GM18526 (cell line): Measurements from ENCODE around the gene CFAP68.

Source experiments
- POLR2A ChIP-seq: IDR thresholded peaks from 3 replicates; pipeline ENCODE4 v1.6.1; 2011; ENCODE audit not compliant: insufficient read length; ENCODE audit errors: extremely low read depth

Gene CFAP68

GRCh38 chr11:111849631-111850030 lies 29.7 kb upstream of the CFAP68 start:
- no peak for TF ChIP-seq POLR2A

- TF ChIP-seq POLR2A = no peak
Observed at GRCh38 chr11:111851067-111851466, 28.3 kb upstream of the CFAP68 start.

- no peak for TF ChIP-seq POLR2A
Observed at GRCh38 chr11:111851636-111852035, 27.7 kb upstream of the CFAP68 start.

DNA sequence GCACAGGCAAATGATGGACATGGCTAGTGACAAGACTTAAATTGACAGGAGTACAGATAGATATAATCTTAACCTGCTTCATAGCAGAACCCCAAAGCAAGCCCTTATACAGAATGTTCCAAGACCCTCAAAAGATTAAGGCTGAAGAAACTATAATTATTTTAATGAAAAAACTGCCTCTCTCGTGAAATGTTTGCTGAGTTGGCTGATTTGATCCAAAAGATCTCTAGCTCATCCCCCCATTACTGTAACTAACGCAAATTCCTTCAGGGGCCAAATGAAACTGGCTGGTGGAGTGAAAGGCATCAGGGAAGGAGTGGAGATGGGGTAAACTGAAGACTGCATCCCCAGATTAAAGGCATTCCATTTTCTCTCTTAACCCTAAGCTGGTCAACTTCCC lies 27.2 kb upstream of the CFAP68 start:
- TF ChIP-seq POLR2A = no peak

DNA sequence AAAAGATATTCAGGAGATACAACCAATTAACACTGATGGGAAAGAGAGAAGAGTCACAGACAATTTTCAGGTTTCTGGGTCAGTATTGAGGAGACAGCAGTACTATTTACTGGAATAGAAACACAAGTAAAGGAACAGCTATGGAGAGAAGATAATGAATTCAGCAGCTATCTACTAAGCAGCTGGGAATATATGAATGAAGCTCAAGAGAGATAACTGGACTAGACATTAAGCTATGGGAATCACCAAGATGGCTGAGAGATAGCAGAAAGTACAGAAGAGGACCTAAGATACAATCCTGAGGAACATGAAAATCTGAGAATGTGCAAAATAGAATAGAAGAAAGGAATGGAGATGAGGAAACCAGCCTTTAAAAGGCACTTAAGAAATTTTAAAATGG lies 23.8 kb upstream of the CFAP68 start:
- TF ChIP-seq POLR2A = no peak

DNA sequence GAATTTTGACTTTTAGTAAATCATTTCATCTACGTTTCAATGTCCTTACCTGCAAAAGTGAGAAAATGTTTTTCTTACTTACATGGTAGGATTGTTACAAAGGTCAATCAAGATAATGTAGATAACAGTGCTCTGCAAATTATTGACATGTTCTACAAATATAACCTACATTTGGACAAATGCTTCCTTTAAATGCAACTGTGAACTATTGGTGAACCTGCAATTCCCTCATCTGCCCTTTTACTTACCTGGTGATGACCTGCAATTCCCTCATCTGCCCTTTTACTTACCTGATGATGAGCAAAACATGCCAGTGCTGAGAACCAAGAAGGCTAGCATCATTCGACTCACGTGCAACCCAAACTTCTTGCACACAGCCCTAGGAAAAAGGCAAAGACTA lies 19.1 kb upstream of the CFAP68 start:
- TF ChIP-seq POLR2A = no peak

- TF ChIP-seq POLR2A = no peak
Observed at GRCh38 chr11:111870113-111870512, 9.2 kb upstream of the CFAP68 start.

- TF ChIP-seq POLR2A = no peak
Observed at GRCh38 chr11:111870522-111870885, 8.8 kb upstream of the CFAP68 start.

DNA sequence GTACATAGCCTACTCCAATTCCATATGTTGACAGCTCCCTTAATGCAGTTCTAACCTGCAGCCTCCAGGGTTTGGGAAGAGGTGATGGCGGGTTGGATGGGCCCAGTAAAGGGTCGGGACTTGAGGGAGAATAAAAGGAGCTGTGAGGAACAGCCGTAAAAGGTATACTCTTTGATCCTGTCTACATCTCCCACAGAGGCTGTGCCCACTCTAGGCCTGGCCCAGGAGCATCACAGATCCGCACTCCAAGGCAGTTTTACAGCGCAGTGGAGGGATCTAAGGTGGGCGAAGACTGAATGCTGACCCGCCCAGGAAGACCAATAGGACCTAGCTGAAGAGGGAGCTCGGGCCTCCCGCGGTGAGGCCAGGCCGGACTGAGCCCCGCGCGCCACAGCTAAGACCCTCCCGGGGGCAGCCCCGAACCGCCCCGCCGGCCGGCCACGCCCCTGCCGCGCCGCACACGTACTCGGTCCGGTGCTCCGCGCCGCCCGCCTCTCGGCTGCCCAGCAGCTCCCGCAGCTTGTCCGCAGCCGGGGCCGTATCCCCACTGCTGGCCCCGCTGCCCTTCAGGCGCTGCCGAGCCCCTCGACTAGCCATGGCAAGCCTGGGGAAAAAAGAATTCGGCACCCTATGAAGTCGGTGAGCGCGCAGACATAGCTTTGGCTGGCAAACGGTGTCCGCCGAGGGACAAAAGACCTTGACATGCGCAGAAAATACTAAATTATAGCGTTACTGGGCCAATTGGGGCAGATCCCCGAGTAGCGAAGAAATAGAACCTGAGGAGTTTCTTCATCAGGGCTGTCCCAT lies 8.3 kb upstream of the CFAP68 start, which contains the start of gene ALG9:
Gene ALG9 (minus strand): TSS at position 696 of the 807 bp plus-strand sequence. CDS start 99 bp downstream, at position 597.
- TF ChIP-seq POLR2A = peak; percentile 56

- no peak for TF ChIP-seq POLR2A
Observed at GRCh38 chr11:111871693-111872161, 7.6 kb upstream of the CFAP68 start.

DNA sequence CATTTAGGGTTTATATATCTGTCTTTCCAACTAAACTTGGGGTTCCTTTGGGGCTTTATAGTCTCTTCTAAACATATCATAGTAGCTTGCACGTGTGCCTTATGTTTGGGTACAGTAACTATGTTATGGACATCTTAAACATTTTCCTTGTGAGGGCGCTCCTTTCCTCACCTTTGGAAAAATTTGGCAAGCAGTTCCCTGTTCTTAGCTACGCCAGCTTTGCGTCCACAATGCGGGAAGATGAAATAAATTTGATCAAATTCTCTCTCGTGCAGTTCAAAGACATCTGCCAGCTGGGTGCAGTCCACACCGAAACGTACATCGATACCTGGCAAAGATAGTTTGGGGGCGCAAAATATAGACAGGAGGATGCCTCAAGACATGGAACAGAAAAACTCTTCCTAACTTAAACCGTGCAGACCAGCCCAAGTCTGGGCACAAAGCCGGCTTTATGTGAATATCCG lies 924 bp upstream of the CFAP68 start:
- TF ChIP-seq POLR2A = no peak

GRCh38 chr11:111879637-111879960 lies 258 bp downstream of the CFAP68 start:
- TF ChIP-seq POLR2A = no peak

DNA sequence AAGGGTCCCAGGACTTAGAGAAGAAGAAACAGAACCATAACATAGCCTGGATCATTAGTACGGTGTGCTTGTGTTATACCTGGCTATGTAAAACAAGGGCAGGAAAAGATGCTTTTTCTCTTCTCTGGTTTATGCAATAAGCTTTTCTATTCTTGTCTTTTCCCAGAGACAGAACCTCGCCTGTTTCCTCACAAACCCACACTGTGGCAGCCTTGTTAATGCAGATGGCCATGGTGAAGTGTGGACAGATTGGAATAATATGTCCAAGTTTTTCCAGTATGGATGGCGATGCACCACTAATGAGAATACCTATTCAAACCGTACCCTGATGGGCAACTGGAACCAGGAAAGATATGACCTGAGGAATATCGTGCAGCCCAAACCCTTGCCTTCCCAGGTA lies 2.9 kb downstream of the CFAP68 start:
- no peak for TF ChIP-seq POLR2A

DNA sequence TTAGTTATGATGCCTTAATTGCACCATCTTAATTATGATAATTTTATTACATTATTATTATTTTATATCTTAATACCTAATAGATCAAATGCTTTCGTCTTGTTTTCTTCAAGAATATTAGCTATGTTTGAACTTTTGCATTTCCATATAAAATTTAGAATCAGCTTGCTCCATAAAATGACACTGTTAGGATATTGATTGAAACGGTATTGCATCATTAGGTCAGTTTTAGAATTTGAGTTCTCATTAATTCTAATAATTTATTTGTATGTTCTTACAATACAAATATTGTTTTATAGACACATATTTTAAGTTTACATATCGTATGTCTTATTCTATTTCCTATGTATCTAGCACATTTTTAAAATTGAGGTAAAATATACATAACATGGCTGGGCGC lies 6.7 kb downstream of the CFAP68 start:
- TF ChIP-seq POLR2A = no peak

GRCh38 chr11:111886844-111887243 lies 7.5 kb downstream of the CFAP68 start:
- no peak for TF ChIP-seq POLR2A

GRCh38 chr11:111905411-111905810 lies 26.1 kb downstream of the CFAP68 start:
- TF ChIP-seq POLR2A = no peak

DNA sequence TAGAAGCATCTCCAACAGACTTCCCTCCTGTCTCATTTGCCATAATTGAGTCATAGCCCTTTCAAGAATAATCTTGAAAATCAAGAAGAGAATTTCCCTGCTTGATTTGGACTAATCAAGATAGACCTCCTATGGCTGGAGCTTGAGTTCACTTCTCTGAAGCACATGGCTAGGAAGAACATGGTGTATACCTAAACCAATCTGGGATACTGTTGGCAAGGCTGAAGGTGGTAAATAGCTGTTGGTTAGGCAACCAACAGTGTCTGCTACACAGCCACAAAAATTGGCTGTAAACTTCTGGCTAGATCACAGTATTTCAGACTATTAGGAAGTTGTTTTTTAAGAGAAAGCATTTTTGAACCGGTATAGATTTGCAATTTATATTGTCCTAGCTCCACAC lies 27.3 kb downstream of the CFAP68 start:
- TF ChIP-seq POLR2A = no peak
